ENCODE data around the gene ZWILCH.
"Not testable (repeated sequence)": the region's sequence is repeated elsewhere in the genome, so short reads cannot be mapped to it uniquely, and the experiment has no call there.

ZWILCH gene

GRCh38 chr15:66581972-66582537 lies 76.9 kb downstream of the ZWILCH start:
- DNase-seq (ENCODE audit: low read depth in 2 of 2), result no peak

GRCh38 chr15:66586155-66586976 lies 81.2 kb downstream of the ZWILCH start:
- no peak for DNase-seq (ENCODE audit: low read depth in 2 of 2)

GRCh38 chr15:66587020-66587419 lies 81.9 kb downstream of the ZWILCH start:
- DNase-seq (ENCODE audit: low read depth in 2 of 2), result no peak

- no peak for DNase-seq (ENCODE audit: low read depth in 2 of 2)
These were observed 82.6 kb downstream of the ZWILCH start for GRCh38 chr15:66587749-66588148.

- no peak for DNase-seq (ENCODE audit: low read depth in 2 of 2)
These were observed 83.4 kb downstream of the ZWILCH start for GRCh38 chr15:66588537-66588936.

- DNase-seq (ENCODE audit: low read depth in 2 of 2), result no peak
These were observed 83.8 kb downstream of the ZWILCH start for GRCh38 chr15:66588971-66589370.

- DNase-seq (ENCODE audit: low read depth in 2 of 2), result not testable (repeated sequence)
These were observed 84.3 kb downstream of the ZWILCH start for GRCh38 chr15:66589429-66589828.

GRCh38 chr15:66590435-66590834 lies 85.3 kb downstream of the ZWILCH start:
- DNase-seq (ENCODE audit: low read depth in 2 of 2), result no peak

- DNase-seq (ENCODE audit: low read depth in 2 of 2), result no peak
These were observed 86.3 kb downstream of the ZWILCH start for GRCh38 chr15:66591322-66591862.

- DNase-seq (ENCODE audit: low read depth in 2 of 2), result no peak
These were observed 87.5 kb downstream of the ZWILCH start for GRCh38 chr15:66592505-66593218.

GRCh38 chr15:66593219-66593780 lies 88.2 kb downstream of the ZWILCH start:
- DNase-seq (ENCODE audit: low read depth in 2 of 2), result no peak

GRCh38 chr15:66594344-66594743 lies 89.2 kb downstream of the ZWILCH start:
- no peak for DNase-seq (ENCODE audit: low read depth in 2 of 2)

GRCh38 chr15:66594836-66595235 lies 89.7 kb downstream of the ZWILCH start:
- no peak for DNase-seq (ENCODE audit: low read depth in 2 of 2)

- no peak for DNase-seq (ENCODE audit: low read depth in 2 of 2)
These were observed 90.2 kb downstream of the ZWILCH start for GRCh38 chr15:66595332-66595731.

GRCh38 chr15:66595931-66596545 lies 90.9 kb downstream of the ZWILCH start:
- DNase-seq (ENCODE audit: low read depth in 2 of 2), result no peak

GRCh38 chr15:66598095-66598815 lies 93.1 kb downstream of the ZWILCH start:
- DNase-seq (ENCODE audit: low read depth in 2 of 2), result no peak
